ENCODE data around the gene ARHGAP28.
"Not testable (repeated sequence)": the region's sequence is repeated elsewhere in the genome, so short reads cannot be mapped to it uniquely, and the experiment has no call there.

Gene ARHGAP28

DNA sequence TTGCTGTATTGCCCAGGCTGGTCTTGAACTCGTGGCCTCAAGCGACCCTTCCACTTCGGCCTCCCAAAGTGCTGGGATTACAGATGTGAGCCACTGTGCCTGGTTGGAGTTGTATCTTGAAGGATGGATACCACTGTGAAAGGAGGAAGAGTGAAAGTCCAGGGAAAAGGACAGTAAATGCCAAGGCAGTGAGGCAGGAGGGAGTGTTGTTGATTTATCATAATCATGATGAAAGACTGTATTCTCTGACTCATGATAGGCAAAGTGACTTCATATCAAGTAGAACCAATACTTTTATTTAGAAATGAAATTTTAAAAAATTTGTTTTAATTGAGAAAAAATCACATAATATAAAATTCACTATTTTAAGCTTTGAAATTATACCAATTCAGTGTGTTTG, 162.3 kb downstream of the ARHGAP28 start:
- FAIRE-seq = no peak
- DNase-seq (ENCODE audit: insufficient read length, low spot score) = no peak

GRCh38 chr18:6901286-6901926, 171.9 kb downstream of the ARHGAP28 start:
- DNase-seq (ENCODE audit: insufficient read length, low spot score) = no peak
- FAIRE-seq = no peak

DNA sequence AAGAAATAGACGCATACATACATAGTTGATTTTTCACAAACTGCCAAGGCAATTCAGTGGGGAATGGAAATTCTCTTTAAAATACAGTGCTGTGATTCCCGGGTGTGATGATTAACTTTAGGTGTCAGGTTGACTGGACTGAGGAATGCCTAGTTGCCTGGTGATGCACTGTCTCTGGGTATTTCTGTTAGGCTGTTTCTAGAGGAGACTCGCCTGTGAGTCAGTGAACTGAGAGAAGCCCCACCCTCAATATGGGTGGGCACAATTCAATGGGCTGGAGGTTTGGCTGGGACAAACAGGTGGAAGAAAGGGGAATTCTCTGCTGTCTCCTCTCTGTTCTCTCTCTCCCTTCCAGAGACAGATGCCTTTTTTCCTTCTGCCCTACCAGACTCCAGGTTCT, 187.6 kb downstream of the ARHGAP28 start:
- no peak for DNase-seq (ENCODE audit: insufficient read length, low spot score)
- FAIRE-seq = no peak

DNA sequence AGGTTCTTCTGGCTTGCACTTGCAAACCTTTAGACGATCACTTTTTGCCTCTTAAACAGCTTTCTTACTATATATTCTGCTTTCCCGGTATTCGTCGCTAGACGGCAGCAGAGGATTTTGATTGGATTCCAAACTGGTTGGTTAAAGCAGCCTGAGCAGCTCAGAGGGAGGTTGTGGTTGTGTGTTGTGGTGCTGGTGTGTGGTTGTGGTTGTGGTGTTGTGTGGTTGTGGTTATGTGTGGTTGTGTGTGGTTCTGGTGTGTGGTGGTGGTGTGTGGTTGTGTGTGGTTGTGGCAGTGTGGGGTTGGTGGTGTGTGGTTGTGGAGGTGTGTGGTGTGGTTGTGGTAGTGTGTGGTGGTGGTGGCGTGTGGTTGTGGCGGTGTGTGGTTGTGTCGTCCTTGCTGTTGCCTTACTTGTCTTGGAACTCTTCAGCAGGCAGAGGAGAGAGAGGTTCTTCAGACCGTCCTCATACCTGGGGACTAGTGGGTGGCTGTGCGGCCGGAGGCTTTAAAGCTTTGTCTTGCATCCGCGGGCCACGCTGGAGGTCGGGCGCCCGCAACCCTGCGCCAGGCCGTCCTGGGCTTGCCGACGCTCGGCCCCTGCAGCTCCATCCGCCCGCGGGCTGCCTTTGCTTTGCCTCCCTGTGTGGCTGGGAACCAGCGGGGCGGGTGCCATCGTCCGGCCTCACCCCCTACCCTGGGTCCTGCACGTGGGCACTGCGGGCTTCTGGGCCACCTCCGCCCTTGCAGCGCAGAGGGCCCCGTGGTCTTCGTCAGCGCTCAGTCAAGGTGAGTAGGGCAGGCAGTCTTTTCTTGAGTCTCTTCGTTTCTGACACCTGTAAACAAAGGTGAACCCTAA, 190.8 kb downstream of the ARHGAP28 start:
- peak; percentile 9 for DNase-seq (ENCODE audit: insufficient read length, low spot score)
- FAIRE-seq = no peak

DNA sequence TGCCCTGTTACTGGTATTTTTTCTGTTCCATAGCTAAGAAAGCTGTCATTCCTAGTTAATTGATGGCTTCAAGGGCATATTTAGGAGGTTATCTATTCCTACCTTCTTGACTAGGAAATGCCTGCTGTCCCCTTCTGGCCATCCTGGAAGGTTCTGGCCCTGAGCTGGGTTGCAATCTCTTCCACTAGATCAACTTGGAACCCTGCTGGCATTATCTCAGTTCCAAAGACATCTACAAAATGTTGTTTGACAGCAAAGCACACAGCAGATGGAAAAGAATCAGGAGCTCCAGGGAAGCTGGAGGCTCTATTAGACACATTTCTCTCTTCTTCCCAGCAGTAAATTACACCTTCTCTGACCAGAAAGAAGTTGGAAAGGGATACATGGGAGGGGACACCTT, 192.1 kb downstream of the ARHGAP28 start:
- DNase-seq (ENCODE audit: insufficient read length, low spot score) (no peak), FAIRE-seq (no peak)

GRCh38 chr18:6923220-6923619, 193.7 kb downstream of the ARHGAP28 start:
- FAIRE-seq = no peak
- DNase-seq (ENCODE audit: insufficient read length, low spot score) = no peak

DNA sequence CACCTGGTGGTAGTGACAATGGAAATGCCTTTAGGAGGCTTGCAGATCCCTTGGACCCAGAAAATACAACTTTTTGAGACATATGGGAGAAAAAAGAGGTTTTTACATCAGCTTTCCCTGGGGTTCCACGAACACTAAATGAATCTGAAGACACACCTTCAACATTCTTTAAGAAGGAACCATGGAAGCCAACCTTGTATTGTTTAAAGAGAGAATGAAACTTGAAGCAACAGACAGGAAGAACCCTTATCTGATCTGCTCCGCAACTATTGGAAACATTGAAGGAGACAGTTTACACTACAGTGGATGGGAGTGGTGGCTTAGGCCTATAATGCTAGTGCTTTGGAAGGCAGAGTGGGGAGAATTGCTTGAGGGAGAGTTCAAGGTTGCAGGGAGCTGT, 197.6 kb downstream of the ARHGAP28 start:
- no peak for FAIRE-seq
- DNase-seq (ENCODE audit: insufficient read length, low spot score) = no peak

- FAIRE-seq (no peak), DNase-seq (ENCODE audit: insufficient read length, low spot score) (no peak)
These were observed 198.8 kb downstream of the ARHGAP28 start for GRCh38 chr18:6928359-6928758.

GRCh38 chr18:6929370-6930102, 200.0 kb downstream of the ARHGAP28 start:
- DNase-seq (ENCODE audit: insufficient read length, low spot score) (no peak), FAIRE-seq (no peak)

- FAIRE-seq = no peak
- DNase-seq (ENCODE audit: insufficient read length, low spot score) = no peak
These were observed 205.3 kb downstream of the ARHGAP28 start for GRCh38 chr18:6934859-6935258.

DNA sequence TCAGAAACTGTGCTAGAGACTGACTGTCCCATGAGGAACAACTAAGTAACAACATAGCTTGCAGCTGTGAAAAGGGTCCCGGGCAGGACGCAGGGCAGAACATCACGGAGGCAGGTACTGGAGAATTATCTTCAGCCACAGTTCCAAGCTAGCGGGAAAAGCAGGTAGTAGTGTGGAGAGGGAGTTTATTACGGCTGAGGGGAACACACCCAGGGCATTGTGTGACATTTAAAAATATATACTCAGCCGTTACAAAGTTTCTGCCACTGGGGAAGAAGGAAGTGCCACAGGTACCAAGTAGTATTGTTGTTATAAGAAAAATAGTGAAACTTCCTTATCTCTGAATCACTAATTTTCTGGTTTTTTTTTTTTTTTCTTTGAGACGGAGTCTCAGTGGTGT, 208.5 kb downstream of the ARHGAP28 start:
- FAIRE-seq (no peak), DNase-seq (ENCODE audit: insufficient read length, low spot score) (no peak)

DNA sequence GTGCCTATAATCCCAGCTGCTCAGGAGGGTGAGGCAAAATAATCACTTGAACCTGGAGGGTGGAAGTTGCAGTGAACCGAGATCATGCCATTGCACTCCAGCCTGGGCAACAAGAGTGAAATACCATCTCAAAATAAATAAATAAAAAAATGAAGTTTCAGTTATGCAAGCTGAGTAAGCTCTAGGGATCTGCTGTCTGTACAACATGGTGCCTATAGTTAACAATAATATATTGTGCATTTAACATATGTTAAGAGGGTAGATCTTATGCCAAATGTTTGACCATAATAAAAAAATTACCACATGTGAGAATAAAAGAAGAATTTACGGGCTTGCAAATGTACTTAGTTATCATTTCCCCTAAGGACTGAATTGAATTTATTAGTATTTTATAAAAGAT, 208.9 kb downstream of the ARHGAP28 start:
- not testable (repeated sequence) for FAIRE-seq

DNA sequence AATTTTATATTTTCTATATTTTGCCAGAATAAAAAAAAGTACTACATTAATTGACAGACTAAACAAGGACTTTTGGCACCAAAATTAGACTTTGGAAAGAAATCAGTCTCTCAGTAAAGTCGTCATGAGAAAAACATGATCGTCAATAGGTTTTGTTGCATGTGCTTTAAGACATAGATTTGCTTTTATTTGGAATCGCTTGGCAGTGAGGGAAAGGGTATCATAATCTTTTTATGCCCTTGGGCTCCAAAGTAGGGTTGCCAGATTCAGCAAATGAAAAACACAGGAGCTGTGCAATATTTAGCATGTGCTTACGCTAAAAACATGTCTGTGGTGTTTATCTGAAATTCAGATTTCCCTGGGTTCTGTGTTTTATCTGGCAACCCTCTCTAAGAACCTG, 210.5 kb downstream of the ARHGAP28 start:
- DNase-seq (ENCODE audit: insufficient read length, low spot score) = no peak
- no peak for FAIRE-seq

More for the DNA sequence above, 208.9 kb downstream of the ARHGAP28 start:
- DNase-seq (ENCODE audit: insufficient read length, low spot score) = not testable (repeated sequence)

DNA sequence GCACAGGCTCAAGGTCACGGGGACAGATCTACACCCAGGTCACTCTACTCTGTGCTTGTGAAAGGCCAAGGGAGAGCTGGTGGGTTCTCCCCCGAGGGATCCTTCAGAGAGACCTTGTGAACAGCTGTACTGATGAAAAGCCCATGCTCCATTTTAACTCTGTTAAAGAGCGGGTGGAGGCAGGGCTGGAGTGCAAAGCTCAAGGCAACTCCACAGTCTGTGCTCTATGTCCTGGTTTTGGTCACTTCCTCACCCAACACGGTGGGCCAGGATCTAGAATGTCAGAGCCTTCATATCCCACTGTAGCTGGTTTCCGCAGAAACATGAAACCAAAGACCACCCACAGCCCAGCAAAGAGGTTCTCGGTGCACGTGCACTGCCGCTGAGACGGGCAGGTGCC, 210.9 kb downstream of the ARHGAP28 start:
- FAIRE-seq = no peak
- DNase-seq (ENCODE audit: insufficient read length, low spot score) = no peak

- DNase-seq (ENCODE audit: insufficient read length, low spot score) (no peak), FAIRE-seq (no peak)
These were observed 212.5 kb downstream of the ARHGAP28 start for GRCh38 chr18:6941996-6942395.

DNA sequence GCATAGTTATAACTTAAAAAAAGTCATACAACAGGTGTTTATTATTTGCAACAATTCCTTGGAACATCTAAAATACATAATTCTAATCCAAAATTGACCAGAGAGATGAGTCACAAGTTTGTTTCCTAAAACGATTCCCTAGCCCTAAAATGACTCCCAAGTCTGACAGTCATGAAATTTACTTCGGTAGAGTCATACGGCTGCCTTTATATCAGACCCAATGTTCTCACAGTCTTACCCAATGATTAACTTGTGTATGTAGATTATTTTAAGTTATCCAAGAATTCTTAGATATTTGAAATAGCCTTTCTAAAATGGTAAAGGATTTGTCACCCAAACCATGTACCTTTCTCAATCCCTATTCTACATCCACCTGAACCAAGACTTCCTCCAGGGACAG, 213.2 kb downstream of the ARHGAP28 start:
- no peak for FAIRE-seq
- DNase-seq (ENCODE audit: insufficient read length, low spot score) = no peak

DNA sequence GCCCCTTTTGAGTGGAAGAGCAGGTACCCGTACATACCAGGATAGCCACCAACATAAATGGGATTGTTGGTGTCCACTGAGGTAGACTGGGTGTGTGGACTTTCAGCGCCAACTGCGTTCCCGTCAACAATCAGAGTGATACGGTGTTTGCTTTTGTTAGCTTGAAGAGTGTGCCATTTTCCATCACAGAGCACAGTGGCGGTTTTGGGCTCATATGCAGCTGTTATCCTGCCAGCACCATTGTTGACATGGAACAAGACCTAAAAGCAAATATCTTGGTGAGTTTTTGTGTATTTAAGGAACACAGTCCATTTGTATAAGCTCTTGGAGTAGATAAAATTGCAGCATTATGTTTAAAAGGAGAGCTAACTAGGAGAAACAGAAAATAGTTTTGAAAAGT, 213.6 kb downstream of the ARHGAP28 start:
- FAIRE-seq (no peak), DNase-seq (ENCODE audit: insufficient read length, low spot score) (no peak)

- FAIRE-seq = no peak
These were observed 218.0 kb downstream of the ARHGAP28 start for GRCh38 chr18:6947338-6948030.

DNA sequence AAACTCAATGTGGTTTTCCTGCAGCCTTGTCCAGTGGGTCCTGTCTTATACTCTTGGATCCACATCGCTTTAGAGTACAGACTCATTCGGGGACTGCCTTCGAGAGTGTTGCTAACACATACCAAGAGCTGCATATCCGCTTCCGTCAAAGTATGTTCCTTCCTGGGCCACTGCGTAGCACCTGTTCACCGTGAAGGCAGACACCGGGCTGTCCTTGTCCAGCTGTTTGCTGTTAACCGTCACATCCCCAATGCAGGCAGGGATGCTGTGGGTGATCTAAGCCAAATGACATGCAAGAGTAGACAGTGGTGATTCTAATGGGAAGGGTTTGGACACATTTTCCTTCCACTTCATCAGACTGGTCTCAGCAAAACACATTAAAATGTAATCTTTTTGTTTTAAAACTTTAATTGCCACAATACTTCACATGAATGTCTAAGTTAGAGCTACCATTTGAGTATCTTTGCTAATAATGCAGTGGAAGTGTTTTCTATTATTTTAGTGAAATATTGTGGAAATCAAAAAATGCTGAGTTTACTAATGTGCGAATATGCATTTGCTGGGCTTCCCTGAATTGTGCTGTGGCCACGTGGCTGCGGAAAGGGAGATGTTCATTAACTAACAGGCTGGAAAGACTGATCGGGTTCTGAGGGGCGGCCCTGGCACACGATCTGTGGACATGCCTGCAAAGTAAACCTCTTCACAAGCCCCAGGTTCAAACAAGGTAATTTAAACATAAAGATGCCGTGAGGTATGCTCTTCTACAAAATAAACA, 219.0 kb downstream of the ARHGAP28 start:
- FAIRE-seq (no peak), DNase-seq (ENCODE audit: insufficient read length, low spot score) (no peak)

More at GRCh38 chr18:6947338-6948030, 218.0 kb downstream of the ARHGAP28 start:
- no peak for DNase-seq (ENCODE audit: insufficient read length, low spot score)

Data from GM19239 (cell line).